Mammary epithelial cell (primary cell): ENCODE results near the gene TEX51.

ENCODE experiments used
- CTCF ChIP-seq, 2 donors: IDR thresholded peaks in 1 of 2; conservative IDR thresholded peaks in 1 of 2; 2 replicates each; pipeline ENCODE4 v1.5.1; 2011 to 2012; ENCODE audit warnings: inconsistent platforms in 2 of 2, low read length in 2 of 2, mild to moderate bottlenecking in 2 of 2, control low read depth in 1 of 2, low read depth in 1 of 2; ENCODE audit not compliant: insufficient read depth in 1 of 2; ENCODE audit errors: extremely low read depth in 1 of 2
- EZH2 ChIP-seq: IDR thresholded peaks from 2 replicates; pipeline ENCODE4 v1.6.1; 2012; ENCODE audit warnings: low read length, inconsistent platforms, borderline replicate concordance

- no peak for TF ChIP-seq CTCF (conservative IDR thresholded peaks at IDR 0.05 in 1 of 2, IDR thresholded peaks at IDR 0.05 in 1 of 2; ENCODE audit: extremely low read depth in 1 of 2, insufficient read depth in 1 of 2, low read depth in 1 of 2, low read length in 2 of 2)
- TF ChIP-seq EZH2, result no peak
Measured at GRCh38 chr2:126895336-126895735, 3.4 kb upstream of the TEX51 start.
